Activated CD8-positive, alpha-beta T cell treated with anti-CD3 and anti-CD28 coated beads, Interleukin-2, amount 10 ng/mL, durations not matched to agents 7 days and 5 days (primary cell): ENCODE data around the gene DENND2A. TPM values are rescaled to one million over a fixed set of nuclear protein-coding genes. Genes with fewer than 3 reads are reported as not detected.
"Not testable (repeated sequence)": the region's sequence is repeated elsewhere in the genome, so short reads cannot be mapped to it uniquely, and the experiment has no call there.

Experiments
- ATAC-seq: fragments of 150-1000 bp; cut with Tn5 transposase; one replicate; pipeline ENCODE4 v1.10.0; 2021; ENCODE audit warnings: moderate library complexity
- CTCF ChIA-PET: fragments of 350-600 bp; sonication (Branson Sonifier 250); formaldehyde crosslinking; loops from one replicate; lab custom pipeline; 2021; ENCODE audit warnings: antibody characterized with exemption; lab: Charles Lee
- POLR2A ChIA-PET: fragments of 350-600 bp; sonication (Branson Sonifier 250); formaldehyde crosslinking; loops from one replicate; lab custom pipeline; 2021; ENCODE audit warnings: antibody characterized with exemption; lab: Charles Lee
- DNase-seq: peaks from one replicate; pipeline ENCODE4 v3.0.0-alpha.2; 2020
- H3K27ac Mint-ChIP-seq: one replicate; pipeline ENCODE4 v1.8.0; 2021; ENCODE audit warnings: mild to moderate bottlenecking, mixed read lengths
- H3K27me3 Mint-ChIP-seq: one replicate; pipeline ENCODE4 v1.8.0; 2021; ENCODE audit warnings: low read depth, mixed read lengths
- H3K36me3 Mint-ChIP-seq: one replicate; pipeline ENCODE4 v1.8.0; 2021; ENCODE audit warnings: low read depth, mixed read lengths
- H3K4me1 Mint-ChIP-seq: one replicate; pipeline ENCODE4 v1.8.0; 2021; ENCODE audit warnings: low read depth, mixed read lengths
- H3K4me3 Mint-ChIP-seq: one replicate; pipeline ENCODE4 v1.8.0; 2021; ENCODE audit warnings: mild to moderate bottlenecking, mixed read lengths
- H3K9me3 Mint-ChIP-seq: one replicate; pipeline ENCODE4 v1.8.0; 2022; ENCODE audit warnings: mixed read lengths; ENCODE audit not compliant: insufficient read depth
- total RNA-seq, 2 experiments: library from RNA; stranded (reverse); gene quantifications; one replicate each; pipeline ENCODE4 v1.2.3, GENCODE V29; 2021

The DENND2A gene
- total RNA-seq, 2 experiments from 2014 or later = not detected

DNA sequence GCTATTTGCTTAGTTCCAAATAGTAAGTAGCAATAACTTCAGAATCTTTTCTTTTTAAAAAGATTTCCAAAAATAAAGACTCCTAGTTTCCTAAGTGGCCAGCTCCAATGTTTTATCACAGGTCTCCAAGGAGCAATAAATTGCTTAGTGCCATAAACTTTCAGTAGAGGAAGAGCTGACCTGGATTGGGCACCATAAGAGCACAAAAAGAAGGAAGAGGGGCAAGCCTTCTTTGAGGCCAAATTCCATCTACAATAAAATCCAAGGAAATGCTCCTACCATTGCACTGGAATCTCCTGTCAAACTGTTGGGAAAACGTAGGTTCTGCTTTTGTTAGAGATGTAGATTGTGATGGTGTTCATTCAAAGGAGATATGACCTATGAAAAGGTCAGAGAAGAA, 64.0 kb downstream of the DENND2A start:
- POLR2A ChIA-PET = interaction anchor here (0.6 kb wide), 1 partner anchor 715 kb away, joined by 3 read pairs; no protein-coding TSS in a partner anchor
- H3K4me3 Mint-ChIP-seq = no peak overlapping the region
- no peak for ATAC-seq
- H3K4me1 Mint-ChIP-seq = no peaks in the 10 kb centered on the region
- no peak for DNase-seq
- peaks cover 22% of the 10 kb centered on the region for H3K27me3 Mint-ChIP-seq
- H3K9me3 Mint-ChIP-seq = no peaks in the 10 kb centered on the region
- CTCF ChIA-PET = interaction anchor here (0.7 kb wide), 1 partner anchor 80 kb away, joined by 3 read pairs; no protein-coding TSS in a partner anchor
- H3K27ac Mint-ChIP-seq = no peak overlapping the region
- H3K36me3 Mint-ChIP-seq = no peaks in the 10 kb centered on the region

- Mint-ChIP-seq H3K27me3 (peaks cover 11% of the 10 kb centered on the region), H3K4me1 (no peaks in the 10 kb centered on the region), H3K27ac (no peak overlapping the region), H3K4me3 (no peak overlapping the region), H3K36me3 (no peaks in the 10 kb centered on the region), H3K9me3 (no peaks in the 10 kb centered on the region)
- CTCF ChIA-PET = no interaction called here
- DNase-seq (no peak), ATAC-seq (no peak)
- POLR2A ChIA-PET = no interaction called here
These were observed 69.0 kb downstream of the DENND2A start for GRCh38 chr7:140571538-140572122.

DNA sequence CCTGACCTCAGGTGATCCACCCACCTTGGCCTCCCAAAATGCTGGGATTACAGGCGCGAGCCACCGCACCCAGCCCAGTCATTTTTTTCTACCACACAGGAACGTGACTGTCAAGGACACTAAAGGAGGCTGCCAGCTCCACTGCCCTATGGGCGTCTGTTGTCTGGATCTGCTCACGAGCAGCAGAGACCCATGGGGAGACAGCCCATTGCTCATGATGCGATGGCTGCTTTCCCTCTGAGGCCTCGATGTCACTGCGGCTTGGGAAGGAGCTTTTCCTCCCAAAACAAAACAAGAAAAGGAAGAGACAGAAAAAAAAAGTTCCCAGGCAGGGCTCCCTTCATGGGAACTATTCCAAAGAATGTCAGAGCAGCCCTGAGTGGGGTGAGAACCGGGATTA, 70.5 kb downstream of the DENND2A start:
- Mint-ChIP-seq H3K4me1 (no peaks in the 10 kb centered on the region), H3K9me3 (no peaks in the 10 kb centered on the region), H3K27ac (no peak overlapping the region), H3K36me3 (no peaks in the 10 kb centered on the region), H3K27me3 (peaks cover 13% of the 10 kb centered on the region), H3K4me3 (no peak overlapping the region)
- DNase-seq (no peak), ATAC-seq (no peak)
- ChIA-PET CTCF (no interaction called here), POLR2A (no interaction called here)

GRCh38 chr7:140568021-140568813, 72.4 kb downstream of the DENND2A start:
- Mint-ChIP-seq H3K36me3 (no peaks in the 10 kb centered on the region), H3K4me3 (no peak overlapping the region), H3K4me1 (no peaks in the 10 kb centered on the region), H3K27me3 (peaks cover 8% of the 10 kb centered on the region), H3K27ac (no peak overlapping the region), H3K9me3 (no peaks in the 10 kb centered on the region)
- ATAC-seq (no peak), DNase-seq (no peak)
- ChIA-PET POLR2A (no interaction called here), CTCF (no interaction called here)

GRCh38 chr7:140566186-140566585, 74.4 kb downstream of the DENND2A start:
- POLR2A ChIA-PET, CTCF ChIA-PET, H3K27me3 Mint-ChIP-seq, H3K27ac Mint-ChIP-seq, H3K36me3 Mint-ChIP-seq, H3K9me3 Mint-ChIP-seq, ATAC-seq, H3K4me1 Mint-ChIP-seq, DNase-seq, H3K4me3 Mint-ChIP-seq: not testable (repeated sequence)

DNA sequence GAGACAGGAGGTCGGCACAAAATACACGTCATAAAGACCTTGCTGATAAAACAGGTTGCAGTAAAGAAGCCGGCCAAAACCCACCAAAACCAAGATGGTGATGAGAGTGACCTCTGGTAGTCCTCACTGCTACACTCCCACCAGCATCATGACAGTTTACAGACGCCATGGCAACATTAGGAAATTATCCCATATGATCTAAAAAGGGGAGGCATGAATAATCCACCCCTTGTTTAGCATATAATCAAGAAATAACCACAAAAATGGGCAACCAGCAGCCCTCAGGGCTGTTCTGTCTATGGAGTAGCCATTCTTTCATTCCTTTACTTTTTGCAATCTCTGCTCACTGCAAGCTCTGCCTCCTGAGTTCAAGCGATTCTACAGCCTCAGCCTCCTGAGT, 74.9 kb downstream of the DENND2A start:
- H3K9me3 Mint-ChIP-seq, H3K36me3 Mint-ChIP-seq, POLR2A ChIA-PET, H3K27me3 Mint-ChIP-seq, ATAC-seq, CTCF ChIA-PET, H3K4me3 Mint-ChIP-seq, DNase-seq, H3K4me1 Mint-ChIP-seq, H3K27ac Mint-ChIP-seq: not testable (repeated sequence)

GRCh38 chr7:140564643-140565042, 76.0 kb downstream of the DENND2A start:
- no peak overlapping the region for H3K4me3 Mint-ChIP-seq
- ATAC-seq = no peak
- no peak overlapping the region for H3K27ac Mint-ChIP-seq
- CTCF ChIA-PET = no interaction called here
- no peaks in the 10 kb centered on the region for H3K4me1 Mint-ChIP-seq
- DNase-seq = no peak
- no peaks in the 10 kb centered on the region for H3K36me3 Mint-ChIP-seq
- no peaks in the 10 kb centered on the region for H3K9me3 Mint-ChIP-seq
- H3K27me3 Mint-ChIP-seq = peaks cover 5% of the 10 kb centered on the region
- POLR2A ChIA-PET = no interaction called here

DNA sequence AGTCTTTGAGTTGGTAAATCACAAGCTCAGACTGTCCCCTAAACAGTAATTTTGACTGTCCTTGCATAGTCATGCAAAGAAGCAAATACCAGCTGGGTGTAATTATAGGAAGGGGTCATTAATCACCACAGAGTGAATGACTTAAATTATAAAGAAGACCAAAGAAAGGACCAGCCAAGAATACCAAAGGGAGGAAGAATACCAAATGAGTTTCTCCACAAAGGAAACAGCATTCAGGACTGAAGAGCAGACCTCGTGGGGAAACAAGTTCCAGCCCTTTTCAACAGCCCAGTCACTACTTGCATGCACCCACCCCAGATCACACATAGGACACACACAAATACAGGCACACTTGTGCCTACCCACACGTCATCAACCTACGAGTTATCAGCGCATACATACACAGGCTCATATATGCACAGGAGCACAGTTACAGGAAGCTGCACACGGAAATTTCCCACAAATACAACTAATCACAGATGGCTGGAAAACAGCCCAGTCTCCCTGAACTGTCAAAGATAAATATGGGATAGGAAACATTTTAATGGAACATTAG, 77.6 kb downstream of the DENND2A start:
- no peak overlapping the region for H3K27ac Mint-ChIP-seq
- CTCF ChIA-PET = no interaction called here
- POLR2A ChIA-PET = no interaction called here
- DNase-seq (no peak), ATAC-seq (no peak)
- H3K9me3 Mint-ChIP-seq = no peaks in the 10 kb centered on the region
- H3K4me1 Mint-ChIP-seq = no peaks in the 10 kb centered on the region
- no peaks in the 10 kb centered on the region for H3K36me3 Mint-ChIP-seq
- no peak overlapping the region for H3K4me3 Mint-ChIP-seq
- H3K27me3 Mint-ChIP-seq = peaks cover 5% of the 10 kb centered on the region

- Mint-ChIP-seq H3K27ac (no peak overlapping the region), H3K4me3 (no peak overlapping the region), H3K9me3 (no peaks in the 10 kb centered on the region), H3K27me3 (peaks cover 3% of the 10 kb centered on the region), H3K36me3 (no peaks in the 10 kb centered on the region), H3K4me1 (no peaks in the 10 kb centered on the region)
- ChIA-PET CTCF (no interaction called here), POLR2A (no interaction called here)
- no peak for DNase-seq
- ATAC-seq = no peak
These were observed 81.2 kb downstream of the DENND2A start for GRCh38 chr7:140559410-140559809.

GRCh38 chr7:140557809-140558518, 82.6 kb downstream of the DENND2A start:
- POLR2A ChIA-PET = no interaction called here
- ATAC-seq (no peak), DNase-seq (no peak)
- H3K27ac Mint-ChIP-seq = no peak overlapping the region
- no peak overlapping the region for H3K4me3 Mint-ChIP-seq
- CTCF ChIA-PET = no interaction called here
- H3K27me3 Mint-ChIP-seq = no peaks in the 10 kb centered on the region
- H3K4me1 Mint-ChIP-seq = no peaks in the 10 kb centered on the region
- no peaks in the 10 kb centered on the region for H3K36me3 Mint-ChIP-seq
- H3K9me3 Mint-ChIP-seq = no peaks in the 10 kb centered on the region

DNA sequence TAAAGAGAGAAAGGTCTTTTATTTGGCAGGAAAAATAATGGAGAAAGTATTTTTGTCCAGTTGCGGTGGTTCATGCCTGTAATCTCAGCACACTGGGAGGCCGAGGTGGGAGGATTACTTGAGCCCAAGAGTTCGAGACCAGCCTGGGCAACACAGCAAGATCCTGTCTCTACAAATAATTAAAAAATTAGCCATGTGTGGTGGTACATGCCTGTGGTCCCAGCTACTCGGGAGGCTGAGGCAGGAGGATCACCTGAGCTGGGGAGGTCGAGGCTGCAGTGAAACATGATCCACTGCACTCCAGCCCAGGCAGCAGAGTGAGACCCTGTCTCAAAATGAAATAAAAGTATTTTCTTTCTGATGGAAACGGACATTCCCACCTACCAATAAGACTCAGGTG, 83.5 kb downstream of the DENND2A start:
- Mint-ChIP-seq H3K4me1 (no peaks in the 10 kb centered on the region), H3K9me3 (no peaks in the 10 kb centered on the region)
- ATAC-seq = no peak

DNA sequence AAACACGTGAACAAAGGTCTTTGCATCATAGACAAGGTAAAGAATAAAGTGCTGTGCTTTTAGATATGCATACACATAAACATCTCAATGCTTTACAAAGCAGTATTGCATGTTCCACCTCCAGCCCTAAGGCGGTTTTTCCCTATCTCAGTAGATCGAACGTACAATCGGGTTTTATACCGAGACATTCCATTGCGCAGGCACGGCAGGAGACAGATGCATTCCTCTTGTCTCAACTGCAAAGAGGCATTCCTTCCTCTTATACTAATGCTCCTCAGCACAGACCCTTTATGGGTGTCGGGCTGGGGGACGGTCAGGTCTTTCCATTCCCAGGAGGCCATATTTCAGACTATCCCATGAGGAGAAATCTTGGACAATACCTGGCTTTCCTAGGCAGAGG, 87.4 kb downstream of the DENND2A start:
- ATAC-seq, H3K27me3 Mint-ChIP-seq, H3K4me1 Mint-ChIP-seq, CTCF ChIA-PET, DNase-seq, H3K4me3 Mint-ChIP-seq, H3K9me3 Mint-ChIP-seq, H3K36me3 Mint-ChIP-seq, H3K27ac Mint-ChIP-seq, POLR2A ChIA-PET: not testable (repeated sequence)

More for the DNA sequence above, 83.5 kb downstream of the DENND2A start:
- ChIA-PET CTCF (no interaction called here), POLR2A (no interaction called here)
- DNase-seq = no peak
- no peaks in the 10 kb centered on the region for H3K27me3 Mint-ChIP-seq
- no peak overlapping the region for H3K27ac Mint-ChIP-seq
- H3K36me3 Mint-ChIP-seq = no peaks in the 10 kb centered on the region
- no peak overlapping the region for H3K4me3 Mint-ChIP-seq
